SK-N-SH (cell line): ENCODE measurements around the gene ATP7B. TPM values are rescaled to one million over a fixed set of nuclear protein-coding genes. Genes with fewer than 3 reads are reported as not detected.

Source experiments
- CTCF ChIA-PET: fragments of 300-600, 350-600 bp; formaldehyde crosslinking; extraction: SDS; loops from one replicate; lab custom pipeline; 2021; lab: Yijun Ruan, JAX
- POLR2A ChIA-PET: fragments of 350-600 bp; sonication (Branson Sonifier 250); formaldehyde crosslinking; extraction: SDS; loops from one replicate; lab custom pipeline; 2020; ENCODE audit warnings: antibody characterized with exemption, inconsistent platforms; lab: Yijun Ruan, JAX
- DNase-seq: peaks from one replicate; pipeline ENCODE4 v3.0.0; 2012
- H2AFZ ChIP-seq: fragments of 200-600 bp; sonication (generic); 2 replicates; pipeline ENCODE4 v1.8.1; 2016; ENCODE audit warnings: antibody characterized with exemption, mild to moderate bottlenecking, low read depth
- H3F3A ChIP-seq: fragments of 200-600 bp; sonication (generic); replicated peaks from 2 replicates; pipeline ENCODE3; 2016; ENCODE audit warnings: antibody characterized with exemption, mild to moderate bottlenecking; ENCODE audit not compliant: insufficient read depth
- H3K27ac ChIP-seq, 2 experiments: fragments of 200-500 bp in 1 of 2; fragments of 200-600 bp in 1 of 2; sonication (Bioruptor generic) in 1 of 2; sonication (generic), shearing (Covaris generic) in 1 of 2; 2 replicates each; pipeline versions ENCODE4 v1.5.1 to v1.6.1; 2014 to 2016; ENCODE audit warnings: low read depth in 2 of 2, inconsistent platforms in 1 of 2, low read length in 1 of 2, mild to moderate bottlenecking in 1 of 2, mixed read lengths in 1 of 2
- H3K27me3 ChIP-seq: fragments of 200-600 bp; sonication (generic), shearing (Covaris generic); 2 replicates; pipeline ENCODE4 v1.6.1; 2016; ENCODE audit warnings: mixed run types; ENCODE audit not compliant: insufficient read depth
- H3K36me3 ChIP-seq, 2 experiments: fragments of 200-500 bp in 1 of 2; fragments of 200-600 bp in 1 of 2; sonication (Bioruptor generic) in 1 of 2; sonication (generic) in 1 of 2; replicated peaks in 1 of 2; 2 replicates each; pipeline versions ENCODE3 to v1.5.1; 2014 to 2016; ENCODE audit warnings: low read length in 1 of 2, mild to moderate bottlenecking in 1 of 2; ENCODE audit not compliant: insufficient read depth in 2 of 2, control insufficient read depth in 1 of 2
- H3K4me1 ChIP-seq, 2 experiments: fragments of 200-500 bp in 1 of 2; fragments of 200-600 bp in 1 of 2; sonication (Bioruptor generic) in 1 of 2; sonication (generic), shearing (Covaris generic) in 1 of 2; 2 replicates each; pipeline versions ENCODE4 v1.5.1 to v1.6.1; 2014 to 2016; ENCODE audit warnings: low read depth in 1 of 2, low read length in 1 of 2, mixed run types in 1 of 2; ENCODE audit not compliant: insufficient read depth in 2 of 2, control insufficient read depth in 1 of 2
- H3K4me2 ChIP-seq: fragments of 200-600 bp; sonication (generic), shearing (Covaris generic); 2 replicates; pipeline ENCODE4 v1.6.1; 2017; ENCODE audit warnings: mixed run types
- H3K4me3 ChIP-seq, 2 experiments: fragments of 200-500 bp in 1 of 2; fragments of 200-600 bp in 1 of 2; sonication (Bioruptor generic) in 1 of 2; sonication (generic), shearing (Covaris generic) in 1 of 2; 2 replicates each; pipeline versions ENCODE4 v1.5.1 to v1.8.1; 2014 to 2016; ENCODE audit warnings: low read depth in 2 of 2, inconsistent platforms in 1 of 2, low read length in 1 of 2, mild to moderate bottlenecking in 1 of 2, mixed read lengths in 1 of 2, moderate library complexity in 1 of 2
- H3K79me2 ChIP-seq: fragments of 200-600 bp; sonication (generic); 2 replicates; pipeline ENCODE4 v1.8.1; 2017; ENCODE audit warnings: mild to moderate bottlenecking; ENCODE audit not compliant: insufficient read depth
- H3K9ac ChIP-seq: fragments of 200-600 bp; sonication (generic); 2 replicates; pipeline ENCODE4 v1.6.1; 2017; ENCODE audit warnings: mixed run types
- H3K9me2 ChIP-seq: fragments of 200-600 bp; sonication (generic); 2 replicates; pipeline ENCODE4 v1.6.1; 2017; ENCODE audit warnings: mixed run types
- H3K9me3 ChIP-seq: fragments of 200-600 bp; sonication (generic); 2 replicates; pipeline ENCODE4 v1.6.1; 2017; ENCODE audit warnings: mixed run types, mild to moderate bottlenecking, moderate library complexity
- H4K20me1 ChIP-seq: fragments of 200-600 bp; sonication (generic); 2 replicates; pipeline ENCODE4 v1.6.1; 2017; ENCODE audit warnings: mild to moderate bottlenecking, mixed run types; ENCODE audit not compliant: insufficient read depth
- CTCF ChIP-seq: fragments of 200-600 bp; sonication (generic); IDR thresholded peaks from 2 replicates; pipeline ENCODE4 v1.6.1; 2017; ENCODE audit warnings: antibody characterized with exemption, mild to moderate bottlenecking, moderate library complexity
- EZH2phosphoT487 ChIP-seq: fragments of 200-600 bp; sonication (generic); IDR thresholded peaks from 2 replicates; pipeline ENCODE4 v1.6.1; 2017; ENCODE audit warnings: low read depth, mixed run types, mild to moderate bottlenecking, antibody characterized with exemption, moderate library complexity, borderline replicate concordance
- FOXJ3 ChIP-seq: sonication (generic); formaldehyde crosslinking; IDR thresholded peaks from 2 replicates; pipeline ENCODE4 v1.5.1; 2020; ENCODE audit warnings: mild to moderate bottlenecking, missing genetic modification reagents
- GATA2 ChIP-seq: sonication (generic); formaldehyde crosslinking; IDR thresholded peaks from 2 replicates; pipeline ENCODE4 v1.5.0; 2020; ENCODE audit warnings: mild to moderate bottlenecking, missing genetic modification reagents
- MAX ChIP-seq: IDR thresholded peaks from 2 replicates; pipeline ENCODE4 v1.4.0; 2012; ENCODE audit warnings: low read depth
- NFIC ChIP-seq: IDR thresholded peaks from 2 replicates; pipeline ENCODE4 v1.4.0; 2012; ENCODE audit warnings: borderline replicate concordance
- NRF1 ChIP-seq: IDR thresholded peaks from 2 replicates; pipeline ENCODE4 v1.6.1; 2012; ENCODE audit warnings: low read depth, mild to moderate bottlenecking, low read length
- RAD21 ChIP-seq: IDR thresholded peaks from 2 replicates; pipeline ENCODE4 v1.6.1; 2012; ENCODE audit warnings: mild to moderate bottlenecking, low read length
- REST ChIP-seq: IDR thresholded peaks from 2 replicates; pipeline ENCODE4 v1.6.1; 2012; ENCODE audit warnings: mild to moderate bottlenecking, low read depth, low read length, moderate library complexity
- RFX5 ChIP-seq: IDR thresholded peaks from 2 replicates; pipeline ENCODE4 v1.6.1; 2012; ENCODE audit warnings: mild to moderate bottlenecking, improper control_type of control experiment, low read length
- SMC3 ChIP-seq: IDR thresholded peaks from 2 replicates; pipeline ENCODE4 v1.6.1; 2012; ENCODE audit warnings: low read depth, low read length, improper control_type of control experiment
- TCF12 ChIP-seq: IDR thresholded peaks from 2 replicates; pipeline ENCODE4 v1.4.0; 2012
- USF1 ChIP-seq: IDR thresholded peaks from 2 replicates; pipeline ENCODE4 v1.4.0; 2012; ENCODE audit warnings: low read depth, borderline replicate concordance
- ZBTB33 ChIP-seq: IDR thresholded peaks from 2 replicates; pipeline ENCODE4 v1.4.0; 2012; ENCODE audit warnings: low read depth, borderline replicate concordance
- WGBS: methylation state at CpG from one replicate; pipeline ENCODE4 v1.1.6; 2017; ENCODE audit warnings: low lambda C conversion rate; 5-methylcytosine and 5-hydroxymethylcytosine counted together
- polyA plus RNA-seq, 3 experiments: library from polyadenylated mRNA; depleted of rRNA; stranded (reverse); fragments of >200 nt; gene quantifications; 2 replicates each; pipeline ENCODE4 v1.2.3, GENCODE V29; 2012

ATP7B gene
- polyA plus RNA-seq, 1 of the 3 experiments (the other 2 are of a cell fraction) = 4.4 TPM

- Histone ChIP-seq H3F3A (no peaks in the 10 kb centered on the region), H3K36me3 (no peaks in the 10 kb centered on the region), H3K4me1 (no peaks in the 10 kb centered on the region; a peak in 1 of 4 replicates), H3K27ac (no peak overlapping the region), H3K9ac (no peak overlapping the region), H2AFZ (no peak overlapping the region), H3K4me3 (no peak overlapping the region), H4K20me1 (no peaks in the 10 kb centered on the region), H3K9me3 (no peaks in the 10 kb centered on the region), H3K79me2 (no peaks in the 10 kb centered on the region), H3K4me2 (no peak overlapping the region), H3K27me3 (no peaks in the 10 kb centered on the region), H3K9me2 (no peaks in the 10 kb centered on the region)
- ChIA-PET POLR2A (no interaction called here), CTCF (interaction anchor here (3.8 kb wide), 1 partner anchor 130 kb away, joined by 35 read pairs; the partner anchor contains the start of gene NEK5)
- no peak for DNase-seq
- WGBS = 49% methylated on average over 8 of the region's 8 CpGs
- TF ChIP-seq RAD21 = no peak
- no peak for TF ChIP-seq CTCF
- TF ChIP-seq REST = no peak
- TF ChIP-seq EZH2phosphoT487 = no peak
- TF ChIP-seq USF1 = no peak
- no peak for TF ChIP-seq TCF12
- TF ChIP-seq RFX5 = no peak
- no peak for TF ChIP-seq NFIC
- no peak for TF ChIP-seq NRF1
- TF ChIP-seq MAX = no peak
- TF ChIP-seq SMC3 = no peak
- TF ChIP-seq GATA2 (CRISPR knock-in tag) = no peak
- no peak for TF ChIP-seq ZBTB33
- TF ChIP-seq FOXJ3 (CRISPR knock-in tag) = no peak
Observed at GRCh38 chr13:51997641-51998330, 13.5 kb downstream of the ATP7B start.
